ENCODE measurements around the gene CEBPA.
"Not testable (repeated sequence)": the region's sequence is repeated elsewhere in the genome, so short reads cannot be mapped to it uniquely, and the experiment has no call there.

Gene CEBPA

DNA sequence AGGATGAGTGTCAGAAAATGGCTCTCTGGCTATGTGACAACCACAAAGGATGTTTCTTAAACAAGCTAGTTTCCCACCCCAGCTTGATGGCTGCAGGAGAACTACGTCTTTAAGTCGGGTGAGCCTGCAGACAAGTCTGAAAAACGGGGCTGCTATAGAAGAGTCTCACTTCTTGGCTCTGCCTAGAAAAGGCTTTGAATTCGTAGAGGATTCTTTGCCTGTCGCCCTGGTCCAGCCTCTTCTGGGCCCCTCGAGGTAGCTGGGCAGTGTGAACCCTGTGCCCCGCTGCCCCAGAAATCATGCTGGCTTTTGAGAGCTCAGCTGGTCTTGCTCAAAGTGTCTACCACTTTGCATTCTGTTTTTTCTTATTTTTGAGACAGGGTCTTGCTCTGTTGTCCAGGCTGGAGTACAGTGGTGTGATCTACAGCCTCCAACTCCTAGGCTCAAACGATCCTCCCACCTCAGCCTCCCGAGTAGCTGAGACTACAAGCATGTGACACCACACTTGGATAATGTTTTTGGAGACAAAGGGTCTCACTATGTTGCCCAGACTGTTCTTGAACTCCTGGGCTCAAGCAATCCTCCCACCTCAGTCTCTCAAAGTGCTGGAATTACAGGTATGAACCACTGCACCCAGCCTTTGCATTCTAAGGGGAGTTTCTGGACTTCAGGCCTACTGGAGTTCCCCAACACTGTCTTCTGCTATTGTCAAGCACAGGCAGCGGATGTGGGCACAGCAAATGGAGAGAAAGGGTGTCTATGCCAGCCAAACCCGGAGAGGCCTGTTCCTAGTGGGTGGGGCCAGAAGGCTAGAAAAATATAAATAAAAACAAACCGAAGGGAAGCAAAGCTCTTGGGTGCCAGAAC, 6.5 kb downstream of the CEBPA start:
- no peak overlapping the region for H3K4me3 ChIP-seq (ENCODE audit: low read depth, low read length)
- DNase-seq (ENCODE audit: low read depth) = no peak
- TF ChIP-seq, protein P1, sequence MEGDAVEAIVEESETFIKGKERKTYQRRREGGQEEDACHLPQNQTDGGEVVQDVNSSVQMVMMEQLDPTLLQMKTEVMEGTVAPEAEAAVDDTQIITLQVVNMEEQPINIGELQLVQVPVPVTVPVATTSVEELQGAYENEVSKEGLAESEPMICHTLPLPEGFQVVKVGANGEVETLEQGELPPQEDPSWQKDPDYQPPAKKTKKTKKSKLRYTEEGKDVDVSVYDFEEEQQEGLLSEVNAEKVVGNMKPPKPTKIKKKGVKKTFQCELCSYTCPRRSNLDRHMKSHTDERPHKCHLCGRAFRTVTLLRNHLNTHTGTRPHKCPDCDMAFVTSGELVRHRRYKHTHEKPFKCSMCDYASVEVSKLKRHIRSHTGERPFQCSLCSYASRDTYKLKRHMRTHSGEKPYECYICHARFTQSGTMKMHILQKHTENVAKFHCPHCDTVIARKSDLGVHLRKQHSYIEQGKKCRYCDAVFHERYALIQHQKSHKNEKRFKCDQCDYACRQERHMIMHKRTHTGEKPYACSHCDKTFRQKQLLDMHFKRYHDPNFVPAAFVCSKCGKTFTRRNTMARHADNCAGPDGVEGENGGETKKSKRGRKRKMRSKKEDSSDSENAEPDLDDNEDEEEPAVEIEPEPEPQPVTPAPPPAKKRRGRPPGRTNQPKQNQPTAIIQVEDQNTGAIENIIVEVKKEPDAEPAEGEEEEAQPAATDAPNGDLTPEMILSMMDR (conservative IDR thresholded peaks at IDR 0.05; ENCODE audit: low read depth, low read length) = no peak

DNA sequence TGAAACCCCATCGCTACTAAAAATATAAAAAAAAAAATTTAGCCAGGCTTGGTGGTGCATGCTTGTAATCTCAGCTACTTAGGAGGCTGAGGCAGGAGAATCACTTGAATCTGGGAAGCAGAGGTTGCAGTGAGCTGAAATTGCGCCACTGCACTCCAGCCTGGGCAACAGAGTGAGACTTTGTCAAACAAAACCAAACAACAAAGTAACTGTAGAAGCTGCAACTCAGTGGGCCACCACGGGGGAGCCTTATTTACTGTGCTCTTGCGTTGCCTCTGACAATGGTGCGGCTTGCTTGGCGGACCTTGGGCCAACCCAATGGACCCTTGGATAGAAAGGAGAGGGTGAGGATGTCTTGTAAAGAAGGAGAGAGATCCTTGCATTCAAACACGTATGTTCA, 7.3 kb downstream of the CEBPA start:
- not testable (repeated sequence) for H3K4me3 ChIP-seq (ENCODE audit: low read depth, low read length); DNase-seq (ENCODE audit: low read depth)

DNA sequence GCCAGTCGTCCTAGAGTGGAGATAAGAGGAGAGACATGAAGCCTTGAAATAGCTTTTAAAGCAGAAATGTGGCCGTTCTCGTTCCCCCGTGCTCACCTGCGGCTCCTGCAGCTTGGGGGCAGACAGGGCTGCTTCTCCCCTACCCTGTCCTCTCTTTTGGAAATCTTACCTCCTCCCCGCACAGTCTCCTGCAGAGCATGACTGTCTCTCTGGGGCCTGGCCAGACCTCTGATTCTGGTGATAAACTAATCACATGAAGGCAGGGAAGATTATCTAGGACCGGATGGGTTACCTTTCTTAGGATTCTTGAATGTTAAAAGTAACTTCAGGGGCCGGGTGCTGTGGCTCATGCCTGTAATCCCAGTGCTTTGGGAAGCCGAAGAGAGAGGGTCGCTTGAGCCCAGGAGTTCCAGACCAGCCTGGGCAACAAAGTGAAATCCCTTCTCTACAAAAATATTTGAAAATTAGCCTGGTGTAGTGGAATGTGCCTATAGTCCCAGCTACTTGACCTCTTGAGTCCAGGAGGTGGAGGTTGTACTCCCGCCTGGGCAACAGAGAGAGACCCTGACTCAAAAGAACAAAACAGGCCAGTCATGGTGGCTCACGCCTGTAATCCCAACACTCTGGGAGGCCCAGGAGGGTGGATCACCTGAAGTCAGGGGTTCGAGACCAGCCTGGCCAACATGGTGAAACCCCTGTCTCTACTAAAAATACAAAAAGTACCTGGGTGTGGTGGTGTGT, 8.1 kb downstream of the CEBPA start:
- TF ChIP-seq, protein P1 (conservative IDR thresholded peaks at IDR 0.05; ENCODE audit: low read depth, low read length) = no peak
- no peak for DNase-seq (ENCODE audit: low read depth)
- no peak overlapping the region for H3K4me3 ChIP-seq (ENCODE audit: low read depth, low read length)

DNA sequence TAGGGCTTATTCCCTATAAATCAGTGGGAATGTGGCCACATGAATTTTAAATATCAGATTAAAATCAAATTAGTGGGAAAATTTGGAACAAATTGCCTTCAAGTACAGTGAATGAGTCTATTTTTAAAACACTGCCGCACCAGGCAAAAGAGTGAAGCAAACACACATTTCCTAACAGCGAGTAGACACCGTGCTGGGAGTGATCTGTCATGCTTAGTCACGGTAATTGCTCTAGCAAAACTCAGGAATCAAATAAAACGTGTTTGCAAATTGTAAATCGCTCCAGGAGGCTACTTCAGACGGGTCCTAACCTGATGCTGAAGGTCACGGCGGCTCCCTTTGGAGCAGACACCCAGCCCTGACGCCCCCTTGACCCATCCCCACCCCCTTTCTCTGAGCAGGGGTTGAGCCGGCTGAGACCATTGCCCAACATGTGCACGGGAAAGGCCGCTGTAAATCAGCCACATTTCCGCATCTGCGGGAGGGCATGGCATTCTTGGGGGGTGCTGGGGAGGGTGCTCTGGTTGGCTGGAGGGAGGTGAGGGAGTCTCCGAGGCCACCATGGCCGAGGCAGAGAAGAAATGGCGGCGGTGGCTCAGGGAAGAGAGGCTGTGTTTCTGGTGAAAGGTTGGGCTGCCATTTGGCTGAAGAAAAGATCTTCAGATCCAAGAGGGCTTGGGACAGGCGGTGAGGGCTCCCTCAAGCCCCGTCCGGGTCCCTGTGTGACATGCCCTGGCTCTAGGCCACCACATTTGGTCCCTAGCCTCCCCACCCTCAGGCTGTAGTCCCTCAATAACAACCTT, 8.9 kb downstream of the CEBPA start:
- DNase-seq (ENCODE audit: low read depth) = peak; percentile 86
- TF ChIP-seq, protein P1 (conservative IDR thresholded peaks at IDR 0.05; ENCODE audit: low read depth, low read length) = no peak
- no peak overlapping the region for H3K4me3 ChIP-seq (ENCODE audit: low read depth, low read length)

DNA sequence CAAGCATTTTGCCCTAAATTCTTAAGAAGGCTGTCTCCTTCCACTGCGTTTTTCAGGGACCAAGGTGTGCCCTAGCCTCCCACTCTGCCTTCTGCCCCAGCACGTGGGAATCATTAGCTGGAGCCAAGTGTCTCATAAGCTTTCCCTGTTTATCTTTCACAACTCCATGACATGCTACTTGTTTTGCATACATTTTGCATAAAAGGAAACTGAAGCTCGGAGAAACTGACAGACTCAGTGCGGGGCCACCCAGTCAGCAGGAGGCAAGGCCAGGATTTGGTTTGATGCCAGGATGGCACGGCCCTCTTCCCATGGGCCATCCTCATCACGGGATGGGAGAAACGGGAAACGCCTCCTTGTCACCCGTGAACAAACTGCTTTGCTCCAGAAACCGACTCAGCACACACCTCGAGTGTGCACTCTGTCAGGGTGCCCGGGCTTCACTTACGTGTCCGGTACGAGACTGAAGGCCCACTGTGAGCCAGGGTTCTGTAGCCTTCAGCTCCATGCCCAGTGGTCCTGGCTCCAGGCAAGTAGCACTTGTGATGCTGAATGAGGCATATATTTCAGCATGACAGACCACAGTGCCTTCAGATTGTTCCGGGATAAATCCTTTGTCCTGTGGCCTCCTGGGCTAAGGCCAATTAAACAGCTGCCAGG, 9.6 kb downstream of the CEBPA start:
- H3K4me3 ChIP-seq (ENCODE audit: low read depth, low read length) = no peak overlapping the region
- no peak for DNase-seq (ENCODE audit: low read depth)
- TF ChIP-seq, protein P1 (conservative IDR thresholded peaks at IDR 0.05; ENCODE audit: low read depth, low read length) = no peak

DNA sequence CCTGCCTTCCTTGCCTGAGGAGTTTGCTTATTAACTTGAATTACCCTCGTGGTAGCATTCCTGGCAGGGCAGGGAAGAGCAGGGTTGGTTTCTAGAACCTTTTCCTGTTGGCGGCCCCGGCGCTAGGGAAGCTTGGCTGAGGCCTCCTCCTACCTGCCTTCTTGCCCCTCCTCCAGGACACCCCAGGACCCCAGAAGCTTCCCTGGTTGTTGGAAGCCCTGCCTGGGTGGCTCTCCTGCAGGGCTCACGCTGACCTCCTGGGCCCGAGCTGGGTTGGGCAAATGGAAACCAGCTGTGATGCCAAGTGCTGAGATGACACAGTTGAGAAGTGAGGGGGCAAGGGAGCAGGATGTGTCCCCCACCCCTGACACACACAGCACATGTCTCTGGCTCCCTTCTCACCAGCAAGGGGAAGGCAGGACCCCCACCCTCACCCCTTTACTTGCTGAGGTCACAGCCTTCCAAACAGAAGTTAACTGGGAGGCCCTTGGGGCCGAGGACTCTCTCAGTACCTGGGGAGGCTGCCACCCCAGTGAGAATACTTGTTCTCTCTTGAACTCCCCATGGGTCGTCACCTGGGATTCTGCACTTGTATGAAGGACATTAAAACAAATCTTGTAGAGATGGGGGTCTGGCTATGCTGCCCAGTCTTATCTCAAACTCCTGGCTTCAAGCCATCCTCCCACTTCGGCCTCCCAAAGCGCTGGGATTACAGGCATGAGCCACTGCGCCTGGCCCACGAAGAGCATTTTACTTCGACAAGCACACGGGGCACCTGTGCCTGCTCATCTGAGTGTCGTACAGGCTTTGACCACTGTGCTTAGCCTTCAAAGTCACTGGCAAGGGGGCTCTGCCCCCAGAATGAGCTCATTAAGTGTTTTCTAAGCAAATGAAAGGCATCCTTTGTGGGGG, 10.5 kb downstream of the CEBPA start:
- no peak for DNase-seq (ENCODE audit: low read depth)
- no peak overlapping the region for H3K4me3 ChIP-seq (ENCODE audit: low read depth, low read length)
- TF ChIP-seq, protein P1 (conservative IDR thresholded peaks at IDR 0.05; ENCODE audit: low read depth, low read length) = no peak
